G401 (cell line): ENCODE measurements around the gene CPT1C. TPM values are rescaled to one million over a fixed set of nuclear protein-coding genes. Genes with fewer than 3 reads are reported as not detected.

Experiments
- DNase-seq: peaks from one replicate; pipeline ENCODE4 v3.0.0-alpha.2; 2015; ENCODE audit warnings: low spot score
- in situ Hi-C: cut with HindIII; loops from 2 replicates; pipeline ENCODE4 v1.10.0; 2016; ENCODE audit warnings: low sequenced_read_pairs, mixed read lengths
- total RNA-seq: library from RNA; depleted of rRNA; stranded (reverse); fragments of >200 nt; shearing (Covaris generic); gene quantifications from 2 replicates; pipeline ENCODE4 v1.2.3, GENCODE V29; 2014

CPT1C gene
- total RNA-seq, 1 experiment from 2014 or later = 54.5 TPM

DNA sequence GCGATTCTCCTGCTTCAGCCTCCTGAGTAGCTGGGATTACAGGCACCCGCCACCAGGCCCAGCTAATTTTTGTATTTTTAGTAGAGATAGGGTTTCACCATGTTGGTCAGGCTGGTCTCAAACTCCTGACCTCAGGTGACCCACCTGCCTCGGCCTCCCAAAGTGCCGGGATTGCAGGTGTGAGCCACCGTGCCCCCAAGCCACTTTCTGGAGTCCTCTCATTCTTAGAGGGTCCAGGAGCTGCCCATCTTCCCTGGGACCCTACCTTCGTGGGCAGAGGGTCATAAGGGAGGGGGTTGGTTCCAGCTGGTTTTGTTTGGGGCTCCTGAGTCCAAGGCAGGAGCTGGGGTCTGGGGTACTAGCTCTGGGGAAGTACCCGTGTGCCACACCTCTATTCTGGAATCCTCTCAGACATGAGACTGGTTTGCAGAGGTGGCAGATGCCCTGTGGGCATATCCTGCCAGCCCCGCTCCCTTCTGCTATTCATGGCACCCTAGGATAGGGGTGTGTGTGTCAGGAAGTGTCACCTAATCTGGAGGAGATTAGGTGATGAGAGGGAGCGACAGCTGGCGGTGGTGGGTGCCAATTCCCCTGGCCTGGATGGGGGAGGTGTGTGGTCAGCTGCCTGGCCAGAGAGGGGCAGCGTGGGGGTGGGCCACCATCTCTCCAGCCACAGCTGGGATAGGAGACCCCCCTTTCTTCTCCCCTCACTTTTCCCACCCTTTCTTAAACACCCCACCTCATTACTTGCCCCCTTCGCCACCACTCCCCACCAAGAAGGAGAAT lies 11.7 kb upstream of the CPT1C start:
- in situ Hi-C loops = loop anchor here (10.0 kb wide), 1 partner anchor 164 kb away; the partner anchor contains the start of gene FCGRT
- no peak for DNase-seq

DNA sequence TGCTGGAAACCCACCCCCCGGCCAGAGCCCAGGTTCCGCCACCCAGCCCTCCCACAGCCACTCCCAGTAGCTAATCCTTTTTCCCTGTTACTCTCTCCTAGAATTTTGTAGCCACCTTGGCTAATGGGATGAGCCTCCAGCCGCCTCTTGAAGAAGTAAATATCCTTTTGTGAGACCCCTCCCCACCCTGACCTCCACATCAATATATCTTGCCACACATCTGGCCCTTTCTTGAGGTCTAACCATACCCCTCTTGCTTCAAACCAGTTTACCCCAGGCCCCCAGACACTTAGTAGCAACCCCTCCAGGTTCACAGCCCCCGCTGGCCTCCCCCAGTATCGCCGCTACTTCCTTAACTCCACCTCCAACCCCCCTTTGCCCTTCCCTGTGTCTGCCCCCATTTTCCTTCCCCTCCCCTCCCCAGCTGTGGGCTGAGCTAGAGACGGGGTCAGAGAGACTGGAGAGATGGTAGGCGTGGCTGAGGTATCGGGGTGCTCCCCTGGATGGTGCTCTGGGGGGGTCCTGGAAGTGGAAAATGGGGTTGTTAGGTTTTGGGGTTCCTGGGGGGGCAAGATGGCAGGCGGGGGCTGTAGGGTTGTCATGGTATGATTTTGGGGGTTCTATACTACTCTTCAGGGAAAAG lies 11.0 kb upstream of the CPT1C start:
- DNase-seq = no peak
- in situ Hi-C loops = loop anchor here (10.0 kb wide), 1 partner anchor 165 kb away; the partner anchor contains the start of gene FCGRT

DNA sequence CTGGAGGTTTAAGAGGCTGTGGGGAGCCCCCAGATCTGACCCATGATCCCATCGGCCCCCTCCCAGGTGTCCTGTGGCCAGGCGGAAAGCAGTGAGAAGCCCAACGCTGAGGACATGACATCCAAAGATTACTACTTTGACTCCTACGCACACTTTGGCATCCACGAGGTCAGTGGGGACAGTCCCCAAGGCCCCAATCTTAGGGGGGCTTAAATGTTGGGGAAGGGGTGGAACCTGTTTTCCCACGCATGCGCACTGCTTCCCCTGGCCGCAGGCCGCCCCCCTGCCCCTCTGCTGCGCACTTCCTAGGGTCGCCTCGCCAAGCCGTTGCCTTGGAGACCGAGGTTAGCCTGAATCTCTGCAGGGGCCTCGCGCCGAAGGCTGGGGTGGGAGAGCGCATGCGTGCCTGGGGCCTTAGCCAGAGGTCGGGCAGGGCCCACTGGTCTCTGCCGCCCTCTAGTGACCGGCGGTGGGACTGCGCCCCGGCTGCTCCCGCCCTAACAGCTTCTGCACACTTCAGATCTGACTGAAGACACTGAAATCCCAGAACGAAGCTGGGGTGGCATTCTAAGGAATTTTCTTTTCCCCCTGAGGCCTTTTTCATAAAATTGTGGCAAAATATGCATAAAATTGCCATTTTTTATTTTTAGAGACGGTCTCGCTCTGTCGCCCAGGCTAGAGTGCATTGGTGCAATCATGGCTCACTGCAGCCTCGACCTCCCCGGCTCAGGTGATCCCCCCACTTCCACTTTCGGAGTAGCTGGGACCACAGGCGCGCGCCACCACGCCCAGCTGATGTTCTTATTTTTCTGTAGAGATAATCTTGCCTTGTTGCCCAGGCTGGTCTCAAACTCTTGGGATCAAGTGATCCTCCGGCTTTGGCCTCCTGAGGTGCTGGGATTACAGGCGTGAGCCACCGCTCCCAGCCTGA lies 10.2 kb upstream of the CPT1C start:
- peak; percentile 88 for DNase-seq
- in situ Hi-C loops = no loop called here

DNA sequence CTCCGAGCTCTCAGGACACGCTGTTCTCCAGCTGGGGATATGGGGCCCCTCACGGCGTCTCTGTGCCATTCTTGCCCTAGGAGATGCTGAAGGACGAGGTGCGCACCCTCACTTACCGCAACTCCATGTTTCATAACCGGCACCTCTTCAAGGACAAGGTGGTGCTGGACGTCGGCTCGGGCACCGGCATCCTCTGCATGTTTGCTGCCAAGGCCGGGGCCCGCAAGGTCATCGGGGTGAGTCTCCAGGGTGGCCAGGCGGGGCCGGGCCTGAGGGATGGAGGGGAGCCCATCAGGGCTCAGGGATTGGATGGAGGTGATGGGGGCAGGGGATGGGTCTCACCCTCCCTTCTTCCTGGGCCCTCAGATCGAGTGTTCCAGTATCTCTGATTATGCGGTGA lies 9.1 kb upstream of the CPT1C start:
- in situ Hi-C loops = no loop called here
- no peak for DNase-seq

DNA sequence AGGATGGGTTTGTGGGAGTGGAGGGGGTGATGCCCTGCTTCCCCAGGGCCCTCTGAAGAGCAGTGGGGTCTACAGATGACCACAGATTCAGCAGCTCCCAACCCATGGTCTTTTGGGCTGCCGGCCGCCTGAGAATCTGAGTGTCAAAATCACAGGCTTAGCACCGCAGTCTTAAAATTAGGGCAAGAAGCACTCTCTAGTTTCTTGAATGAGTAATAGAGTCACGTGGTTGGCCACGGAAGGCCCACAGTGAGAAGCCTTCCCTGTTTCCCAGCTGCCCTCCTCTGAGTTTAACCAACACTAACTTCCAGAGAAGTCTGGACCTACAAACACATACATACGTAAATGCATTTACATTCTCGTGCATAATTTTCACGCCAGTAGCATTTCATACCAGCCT lies 8.6 kb upstream of the CPT1C start:
- no peak for DNase-seq
- in situ Hi-C loops = no loop called here

DNA sequence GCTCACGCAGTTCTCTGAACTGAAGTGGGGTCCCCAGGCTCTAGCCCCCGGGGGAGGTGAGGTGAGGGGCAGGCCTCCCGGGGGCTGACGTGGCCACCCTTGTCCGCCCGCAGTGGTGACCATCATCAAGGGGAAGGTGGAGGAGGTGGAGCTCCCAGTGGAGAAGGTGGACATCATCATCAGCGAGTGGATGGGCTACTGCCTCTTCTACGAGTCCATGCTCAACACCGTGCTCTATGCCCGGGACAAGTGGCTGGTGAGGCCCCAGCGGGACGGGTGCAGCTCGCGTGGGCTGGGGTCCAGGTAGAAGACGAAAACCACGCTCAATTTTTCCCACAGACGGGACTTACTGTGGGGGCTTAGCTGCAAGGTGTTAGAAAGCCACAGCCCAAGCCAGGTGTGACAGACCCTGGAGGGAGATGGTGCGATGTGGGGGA lies 7.1 kb upstream of the CPT1C start:
- in situ Hi-C loops = no loop called here
- DNase-seq = no peak

DNA sequence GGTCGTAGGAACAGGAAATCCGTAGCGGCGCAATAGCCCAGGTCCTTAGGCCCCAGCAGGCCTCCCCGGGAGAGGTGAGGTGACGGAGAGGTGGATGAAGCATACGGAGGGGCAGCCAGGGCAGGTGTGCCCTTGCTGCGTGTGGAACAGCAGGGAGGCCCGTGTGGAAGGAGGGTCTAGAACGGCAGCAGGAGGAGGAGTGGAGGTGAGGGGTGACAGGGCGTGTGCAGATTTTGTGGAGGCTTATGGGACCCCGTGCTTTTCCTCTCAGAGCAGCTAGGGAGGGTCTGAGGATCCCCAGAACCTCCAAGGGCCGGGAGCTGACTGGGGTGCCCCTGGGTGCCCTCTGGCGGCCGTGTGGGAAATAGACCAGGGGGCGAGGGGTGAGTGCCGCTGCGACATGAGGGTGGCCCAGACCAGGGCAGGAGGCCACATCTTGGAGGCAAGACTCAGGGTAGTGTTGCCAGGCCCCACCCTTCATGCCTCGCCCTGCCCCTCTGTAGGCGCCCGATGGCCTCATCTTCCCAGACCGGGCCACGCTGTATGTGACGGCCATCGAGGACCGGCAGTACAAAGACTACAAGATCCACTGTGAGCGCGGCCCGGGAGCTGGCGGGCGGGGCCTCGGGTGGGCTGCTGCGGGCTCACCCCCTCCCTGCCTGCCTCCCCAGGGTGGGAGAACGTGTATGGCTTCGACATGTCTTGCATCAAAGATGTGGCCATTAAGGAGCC lies 6.5 kb upstream of the CPT1C start:
- DNase-seq = no peak
- in situ Hi-C loops = no loop called here

DNA sequence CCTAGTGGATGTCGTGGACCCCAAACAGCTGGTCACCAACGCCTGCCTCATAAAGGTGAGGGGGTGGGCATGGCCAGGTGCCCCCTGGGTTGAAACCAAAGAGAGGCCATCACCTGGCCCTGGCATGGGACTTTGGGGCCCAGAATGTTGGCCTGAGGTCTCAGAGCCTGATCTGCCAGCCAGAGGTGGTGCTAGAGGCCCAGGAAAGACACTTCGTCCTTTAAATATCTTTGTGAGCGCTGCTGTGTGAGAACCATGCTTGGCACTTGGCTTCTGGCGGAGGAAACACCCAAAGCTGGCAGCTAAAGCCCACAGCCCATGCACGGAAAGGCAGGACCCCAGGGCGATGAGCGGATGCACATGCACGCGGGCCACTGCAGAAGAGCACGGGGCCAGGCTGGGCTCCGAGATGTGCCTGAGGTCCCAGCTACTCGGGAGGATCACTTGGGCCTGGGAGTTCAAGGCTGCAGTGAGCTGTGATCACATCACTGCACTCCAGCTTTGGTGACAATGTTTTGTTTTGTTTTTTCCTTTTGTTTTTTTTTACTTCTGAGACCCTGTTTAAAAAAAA lies 5.8 kb upstream of the CPT1C start:
- DNase-seq = no peak
- in situ Hi-C loops = no loop called here

DNA sequence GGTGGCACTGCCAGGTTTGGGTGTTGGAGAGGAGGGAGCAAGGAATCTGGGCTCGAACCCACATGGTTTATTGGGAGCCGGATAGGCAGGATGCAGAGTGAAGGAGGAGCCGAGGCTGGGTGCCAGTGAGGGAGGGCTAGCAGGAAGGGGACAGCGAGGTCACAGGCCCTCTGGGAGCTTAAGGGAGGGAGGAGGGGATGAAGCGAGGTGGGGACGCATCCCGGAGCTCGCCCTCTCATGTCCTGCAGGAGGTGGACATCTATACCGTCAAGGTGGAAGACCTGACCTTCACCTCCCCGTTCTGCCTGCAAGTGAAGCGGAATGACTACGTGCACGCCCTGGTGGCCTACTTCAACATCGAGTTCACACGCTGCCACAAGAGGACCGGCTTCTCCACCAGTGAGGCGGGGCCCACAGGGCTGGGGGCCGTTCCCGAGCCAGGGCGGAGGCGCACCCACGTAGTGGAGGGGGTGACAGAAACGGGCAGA lies 5.0 kb upstream of the CPT1C start:
- no peak for DNase-seq
- in situ Hi-C loops = no loop called here

DNA sequence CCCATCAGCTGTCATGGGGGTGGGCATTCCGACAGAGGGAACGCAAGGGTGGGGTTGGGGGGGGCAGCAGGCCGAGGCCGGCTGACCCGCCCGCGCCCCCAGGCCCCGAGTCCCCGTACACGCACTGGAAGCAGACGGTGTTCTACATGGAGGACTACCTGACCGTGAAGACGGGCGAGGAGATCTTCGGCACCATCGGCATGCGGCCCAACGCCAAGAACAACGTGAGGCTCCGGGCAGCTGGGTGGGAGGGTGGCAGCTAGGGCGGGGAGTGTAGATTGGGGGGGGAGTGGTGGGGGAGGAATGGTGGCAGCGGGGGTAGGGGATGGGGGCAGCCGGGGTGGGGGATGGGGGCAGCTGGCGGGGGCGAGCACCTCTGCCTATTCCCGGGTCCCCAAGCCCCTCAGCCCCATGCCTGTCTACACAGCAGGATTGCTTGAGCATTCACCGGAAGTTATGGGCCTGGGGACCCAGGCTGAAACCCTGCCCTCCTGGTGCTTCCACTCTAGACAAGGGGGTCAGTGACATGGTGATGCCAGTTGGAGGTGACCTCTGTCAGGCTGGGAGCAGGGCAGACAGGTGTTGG lies 4.3 kb upstream of the CPT1C start:
- in situ Hi-C loops = no loop called here
- no peak for DNase-seq

DNA sequence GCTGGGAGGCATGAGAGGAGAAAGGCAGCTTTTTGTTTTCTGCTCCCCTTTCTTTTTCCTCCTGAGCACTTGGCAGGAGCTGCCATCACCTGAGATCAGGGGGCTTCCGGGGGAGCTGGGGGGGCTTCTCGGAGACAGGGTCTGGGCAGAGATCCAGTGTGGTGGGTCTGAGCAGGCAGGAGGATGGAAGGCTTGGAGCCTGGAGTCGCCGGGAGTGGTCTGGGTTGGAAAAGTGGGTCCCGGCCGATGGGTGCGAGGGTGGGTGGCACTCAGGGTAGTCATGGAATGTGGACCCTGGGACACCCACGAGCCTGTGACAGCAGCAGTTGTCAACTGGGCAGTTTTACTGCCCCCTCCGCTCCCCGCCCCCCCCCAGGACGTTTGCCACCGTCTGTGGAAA lies 3.8 kb upstream of the CPT1C start:
- no peak for DNase-seq
- in situ Hi-C loops = no loop called here

DNA sequence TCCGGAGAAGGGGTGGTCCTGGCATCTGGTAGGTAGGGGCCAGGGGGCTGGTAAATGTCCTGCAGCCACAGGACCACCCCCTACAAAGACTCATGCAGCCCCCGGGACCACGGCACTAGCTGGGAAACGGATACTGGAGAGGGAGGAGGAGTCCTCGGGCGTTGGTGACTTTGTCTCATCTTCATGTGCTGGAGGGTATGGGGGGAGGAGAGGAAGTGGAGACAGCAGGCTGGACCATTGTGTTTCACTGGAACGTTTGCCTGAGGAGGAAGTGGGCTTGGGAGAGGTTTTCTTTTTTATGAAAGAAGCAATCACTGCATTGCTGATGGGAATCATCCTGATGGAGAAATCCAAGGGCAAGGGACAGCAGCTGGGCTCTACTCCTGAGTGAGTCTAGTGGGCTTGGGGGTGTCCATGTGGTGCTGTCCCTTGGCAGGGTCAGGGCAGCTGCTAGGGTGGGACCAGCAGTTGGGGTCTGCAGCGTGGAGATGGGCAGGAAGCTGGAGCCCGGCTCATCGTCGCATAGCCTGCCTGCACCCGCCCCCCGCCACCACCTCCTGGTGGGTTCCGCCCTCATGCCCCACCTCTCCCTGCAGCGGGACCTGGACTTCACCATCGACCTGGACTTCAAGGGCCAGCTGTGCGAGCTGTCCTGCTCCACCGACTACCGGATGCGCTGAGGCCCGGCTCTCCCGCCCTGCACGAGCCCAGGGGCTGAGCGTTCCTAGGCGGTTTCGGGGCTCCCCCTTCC lies 3.2 kb upstream of the CPT1C start:
- no peak for DNase-seq

DNA sequence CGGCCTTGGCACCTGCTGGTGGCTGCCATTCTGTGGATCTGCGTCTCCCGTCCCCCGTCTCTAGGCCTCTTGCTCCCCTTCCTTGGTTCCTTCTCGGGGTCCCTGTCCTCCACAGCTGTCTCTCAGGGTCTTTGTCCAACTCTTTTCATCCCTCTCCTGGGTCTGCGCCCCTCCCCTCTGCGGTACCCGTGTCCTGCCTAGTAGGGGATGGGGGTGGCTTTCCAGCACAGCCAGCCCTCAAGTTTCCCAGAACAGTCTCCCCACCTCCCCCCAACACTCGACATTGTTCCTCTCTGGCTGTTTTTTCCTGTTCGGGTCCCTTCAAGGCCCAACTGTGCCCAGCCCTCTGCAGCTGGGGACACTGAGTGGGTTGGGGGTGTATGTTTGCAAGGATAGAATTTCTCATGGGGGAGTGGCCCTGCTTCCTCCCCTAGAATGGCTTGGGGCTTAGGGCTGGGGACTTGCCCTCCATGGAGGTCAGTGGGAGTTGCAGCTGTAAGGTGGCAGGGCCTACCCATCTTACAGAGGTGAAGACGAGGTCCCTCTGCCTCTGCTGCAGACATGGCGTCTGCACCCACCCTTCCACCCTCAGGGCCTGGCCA lies 2.3 kb upstream of the CPT1C start:
- in situ Hi-C loops = no loop called here

More for the DNA sequence above, 3.2 kb upstream of the CPT1C start:
- in situ Hi-C loops = no loop called here

DNA sequence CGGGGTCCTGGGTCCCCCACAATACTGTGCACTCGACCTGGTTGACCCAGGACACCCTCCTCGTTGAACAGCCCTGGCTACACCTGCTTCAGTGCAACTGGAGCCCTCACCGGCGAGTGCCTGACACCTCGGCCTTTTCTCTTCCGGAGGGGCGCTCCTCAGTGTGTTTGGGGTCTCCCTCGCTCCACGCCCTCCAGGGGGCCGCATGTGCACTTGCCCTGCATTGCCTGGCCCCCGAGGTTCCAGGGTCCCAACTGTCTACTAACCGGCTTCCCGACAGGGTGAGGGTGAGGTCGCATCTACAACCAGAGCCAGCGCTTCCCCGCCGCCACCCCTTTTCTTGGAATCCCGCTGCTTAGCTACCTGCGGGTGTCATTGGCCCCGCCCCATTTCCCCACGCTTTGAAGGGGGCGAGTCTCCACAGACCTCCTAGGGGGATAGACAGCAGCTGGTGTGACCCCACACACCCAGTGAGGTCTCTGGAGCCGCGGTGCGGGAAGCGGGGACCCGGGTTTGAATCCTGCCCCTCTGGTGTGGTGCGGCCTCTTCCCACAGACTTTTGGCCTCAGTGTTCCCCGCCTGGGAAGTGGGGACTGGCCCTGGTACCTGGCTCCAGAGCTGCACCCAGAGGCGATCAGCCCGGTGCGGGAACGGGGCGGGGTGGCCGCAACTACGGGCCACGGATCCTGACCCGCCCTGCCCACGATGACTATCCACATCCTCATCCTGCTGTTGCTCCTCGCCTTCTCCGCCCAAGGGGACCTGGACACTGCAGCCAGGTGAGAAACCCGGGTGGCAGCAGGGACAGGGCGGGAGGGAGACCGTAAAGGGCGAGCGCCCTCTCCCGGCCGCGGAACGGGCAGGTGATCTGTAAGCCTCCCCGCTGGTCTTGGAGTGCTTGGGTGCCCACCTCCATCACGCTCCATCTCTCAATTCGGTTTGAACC lies 1.5 kb upstream of the CPT1C start, which contains the start of gene ADM5:
TSS of gene ADM5 (plus strand) at position 462 of the 946 bp plus-strand sequence. CDS start at position 706, 244 bp downstream.
- in situ Hi-C loops = no loop called here
- DNase-seq = peak; percentile 84

More for the DNA sequence above, 2.3 kb upstream of the CPT1C start:
- no peak for DNase-seq

DNA sequence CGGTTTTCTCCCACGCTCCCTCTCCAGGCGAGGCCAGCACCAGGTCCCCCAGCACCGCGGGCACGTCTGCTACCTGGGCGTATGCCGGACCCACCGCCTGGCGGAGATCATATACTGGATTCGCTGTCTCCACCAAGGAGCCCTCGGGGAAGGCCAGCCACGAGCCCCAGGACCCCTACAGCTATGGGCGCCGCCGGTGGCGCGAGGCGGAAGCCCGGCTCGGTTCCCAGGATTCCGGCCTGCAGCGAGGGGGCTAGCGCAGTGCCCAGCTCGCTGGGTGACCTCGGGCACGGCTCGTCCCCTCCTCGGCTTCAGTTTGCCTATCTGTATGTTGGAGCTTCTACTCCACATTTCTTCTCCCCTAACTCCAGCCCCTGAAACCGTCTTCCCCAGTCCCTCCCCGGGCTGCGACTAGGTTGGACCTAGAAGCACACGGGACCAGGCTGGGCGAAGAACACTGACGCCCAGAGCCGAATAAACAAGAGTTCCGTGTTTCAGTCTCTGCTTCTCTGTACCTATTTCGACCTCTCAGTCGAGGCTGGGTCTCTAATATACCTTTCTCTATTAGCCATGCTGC lies 749 bp upstream of the CPT1C start:
- in situ Hi-C loops = no loop called here
- no peak for DNase-seq
